Measurements from ENCODE around the gene VAC14.
"Not testable (repeated sequence)": the region's sequence is repeated elsewhere in the genome, so short reads cannot be mapped to it uniquely, and the experiment has no call there.

DNA sequence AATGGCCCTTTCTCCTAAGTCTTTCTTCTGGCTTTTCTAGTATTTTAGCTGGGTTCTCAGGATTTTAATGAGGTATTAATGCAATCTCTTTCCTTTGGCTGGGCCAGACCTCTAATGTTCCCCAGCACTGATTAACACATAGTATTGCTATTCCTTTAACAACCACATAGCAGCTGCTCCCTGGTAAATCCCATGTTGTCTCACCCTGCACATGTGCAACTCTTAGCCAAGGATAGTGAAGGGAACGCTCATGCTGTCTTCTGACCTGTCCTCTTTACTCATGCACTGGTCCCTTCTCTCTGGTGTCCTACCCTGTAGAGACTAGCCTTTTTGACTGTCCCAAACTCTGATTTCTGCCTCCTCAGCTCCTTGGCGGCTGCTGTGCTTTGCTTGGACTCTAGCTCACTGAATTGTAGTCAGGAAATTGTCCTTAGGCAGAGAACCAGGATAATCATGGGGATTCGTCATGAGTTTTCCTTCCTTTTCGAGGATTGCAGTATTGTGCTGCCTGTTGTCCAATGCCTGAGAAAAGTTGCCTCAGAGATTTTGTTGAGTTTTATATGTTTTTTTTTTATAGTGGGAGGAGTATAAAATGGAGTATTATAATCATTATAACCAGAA, 22.6 kb upstream of the VAC14 start:
- TF ChIP-seq, protein P1, sequence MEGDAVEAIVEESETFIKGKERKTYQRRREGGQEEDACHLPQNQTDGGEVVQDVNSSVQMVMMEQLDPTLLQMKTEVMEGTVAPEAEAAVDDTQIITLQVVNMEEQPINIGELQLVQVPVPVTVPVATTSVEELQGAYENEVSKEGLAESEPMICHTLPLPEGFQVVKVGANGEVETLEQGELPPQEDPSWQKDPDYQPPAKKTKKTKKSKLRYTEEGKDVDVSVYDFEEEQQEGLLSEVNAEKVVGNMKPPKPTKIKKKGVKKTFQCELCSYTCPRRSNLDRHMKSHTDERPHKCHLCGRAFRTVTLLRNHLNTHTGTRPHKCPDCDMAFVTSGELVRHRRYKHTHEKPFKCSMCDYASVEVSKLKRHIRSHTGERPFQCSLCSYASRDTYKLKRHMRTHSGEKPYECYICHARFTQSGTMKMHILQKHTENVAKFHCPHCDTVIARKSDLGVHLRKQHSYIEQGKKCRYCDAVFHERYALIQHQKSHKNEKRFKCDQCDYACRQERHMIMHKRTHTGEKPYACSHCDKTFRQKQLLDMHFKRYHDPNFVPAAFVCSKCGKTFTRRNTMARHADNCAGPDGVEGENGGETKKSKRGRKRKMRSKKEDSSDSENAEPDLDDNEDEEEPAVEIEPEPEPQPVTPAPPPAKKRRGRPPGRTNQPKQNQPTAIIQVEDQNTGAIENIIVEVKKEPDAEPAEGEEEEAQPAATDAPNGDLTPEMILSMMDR (IDR thresholded peaks at IDR 0.05; ENCODE audit: poor library complexity, severe bottlenecking), result not testable (repeated sequence)
- not testable (repeated sequence) for TF ChIP-seq RAD21 (conservative IDR thresholded peaks at IDR 0.05); EZH2 (IDR thresholded peaks at IDR 0.05; ENCODE audit: borderline replicate concordance, insufficient read depth, low read length, poor library complexity, severe bottlenecking); TAF1 (IDR thresholded peaks at IDR 0.05; ENCODE audit: low read depth); EP300 (conservative IDR thresholded peaks at IDR 0.05; ENCODE audit: poor library complexity, severe bottlenecking); POLR2AphosphoS5 (IDR thresholded peaks at IDR 0.05)
- TF ChIP-seq, protein P2, sequence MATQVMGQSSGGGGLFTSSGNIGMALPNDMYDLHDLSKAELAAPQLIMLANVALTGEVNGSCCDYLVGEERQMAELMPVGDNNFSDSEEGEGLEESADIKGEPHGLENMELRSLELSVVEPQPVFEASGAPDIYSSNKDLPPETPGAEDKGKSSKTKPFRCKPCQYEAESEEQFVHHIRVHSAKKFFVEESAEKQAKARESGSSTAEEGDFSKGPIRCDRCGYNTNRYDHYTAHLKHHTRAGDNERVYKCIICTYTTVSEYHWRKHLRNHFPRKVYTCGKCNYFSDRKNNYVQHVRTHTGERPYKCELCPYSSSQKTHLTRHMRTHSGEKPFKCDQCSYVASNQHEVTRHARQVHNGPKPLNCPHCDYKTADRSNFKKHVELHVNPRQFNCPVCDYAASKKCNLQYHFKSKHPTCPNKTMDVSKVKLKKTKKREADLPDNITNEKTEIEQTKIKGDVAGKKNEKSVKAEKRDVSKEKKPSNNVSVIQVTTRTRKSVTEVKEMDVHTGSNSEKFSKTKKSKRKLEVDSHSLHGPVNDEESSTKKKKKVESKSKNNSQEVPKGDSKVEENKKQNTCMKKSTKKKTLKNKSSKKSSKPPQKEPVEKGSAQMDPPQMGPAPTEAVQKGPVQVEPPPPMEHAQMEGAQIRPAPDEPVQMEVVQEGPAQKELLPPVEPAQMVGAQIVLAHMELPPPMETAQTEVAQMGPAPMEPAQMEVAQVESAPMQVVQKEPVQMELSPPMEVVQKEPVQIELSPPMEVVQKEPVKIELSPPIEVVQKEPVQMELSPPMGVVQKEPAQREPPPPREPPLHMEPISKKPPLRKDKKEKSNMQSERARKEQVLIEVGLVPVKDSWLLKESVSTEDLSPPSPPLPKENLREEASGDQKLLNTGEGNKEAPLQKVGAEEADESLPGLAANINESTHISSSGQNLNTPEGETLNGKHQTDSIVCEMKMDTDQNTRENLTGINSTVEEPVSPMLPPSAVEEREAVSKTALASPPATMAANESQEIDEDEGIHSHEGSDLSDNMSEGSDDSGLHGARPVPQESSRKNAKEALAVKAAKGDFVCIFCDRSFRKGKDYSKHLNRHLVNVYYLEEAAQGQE (IDR thresholded peaks at IDR 0.05; ENCODE audit: borderline replicate concordance), result not testable (repeated sequence)
